Stimulated activated CD4-positive, alpha-beta T cell treated with anti-CD3 and anti-CD28 coated beads, TNF-alpha, amount 100 ng/mL, for 4 hours (primary cell): ENCODE data around the gene TMEM72.

Source experiments
- DNase-seq, 3 experiments: peaks; one replicate each; pipeline ENCODE4 v3.0.0-alpha.2; 2020; ENCODE audit warnings: low read depth in 3 of 3

The TMEM72 gene

DNA sequence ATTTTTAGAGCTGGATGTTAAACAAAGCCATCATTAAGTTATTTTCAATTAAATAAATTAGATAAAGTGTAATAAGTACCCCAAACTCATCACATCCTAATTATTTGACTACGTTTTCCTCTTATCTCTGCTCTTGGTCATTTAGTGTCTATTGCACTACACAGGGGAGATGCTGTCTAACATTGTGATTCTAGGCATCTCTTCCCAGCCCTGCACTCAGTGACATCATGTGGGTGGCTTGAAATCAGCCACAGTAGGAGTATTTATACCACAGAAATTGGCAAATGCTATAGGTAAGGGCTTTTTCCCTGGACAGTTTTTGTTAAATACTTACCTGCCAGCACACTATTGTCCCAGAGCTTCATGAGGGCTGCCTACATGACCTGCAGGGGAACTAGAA lies 21.3 kb upstream of the TMEM72 start:
- DNase-seq = no peak

DNA sequence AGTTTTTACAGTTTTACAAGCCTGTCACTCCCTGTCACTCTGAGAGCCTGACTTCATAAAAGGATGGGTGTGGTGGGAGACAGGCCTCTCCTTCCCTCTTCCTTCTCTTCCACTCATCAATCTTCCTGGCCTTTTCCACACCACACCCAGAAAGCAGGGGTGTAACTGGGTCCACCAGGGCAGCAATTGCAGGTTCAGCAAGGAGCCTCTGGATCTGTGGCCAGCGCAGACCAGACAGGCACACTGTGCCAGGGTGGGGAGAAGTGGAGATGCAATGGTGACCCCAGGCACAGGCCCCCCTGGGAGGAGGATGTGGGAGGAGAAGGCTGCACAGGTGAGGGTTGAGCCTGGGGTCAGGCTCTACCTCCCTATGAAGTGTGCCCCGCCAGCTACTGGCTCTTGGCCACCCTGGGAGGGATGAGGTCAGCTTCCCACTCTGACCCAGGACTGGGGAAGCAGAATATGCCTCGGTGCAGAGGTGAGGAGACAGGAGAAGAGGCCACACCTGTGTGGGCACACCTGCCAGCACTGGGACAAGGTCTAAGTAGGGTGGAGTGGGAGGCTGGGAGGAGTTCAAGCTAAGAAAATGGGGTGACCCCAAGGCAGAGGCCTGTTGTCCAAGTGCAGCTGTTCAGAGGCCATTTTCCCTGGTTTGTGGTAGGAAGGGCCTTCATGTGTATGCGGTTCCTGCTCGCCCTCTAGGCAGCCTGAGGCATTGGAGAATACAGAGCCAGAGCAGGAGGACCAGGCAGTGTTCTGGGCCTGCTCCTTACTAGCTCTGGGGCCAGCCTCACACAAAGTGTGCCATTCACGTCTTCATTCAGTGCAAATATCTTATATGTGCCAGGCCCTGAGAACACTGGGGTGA lies 20.2 kb upstream of the TMEM72 start:
- no peak for DNase-seq

DNA sequence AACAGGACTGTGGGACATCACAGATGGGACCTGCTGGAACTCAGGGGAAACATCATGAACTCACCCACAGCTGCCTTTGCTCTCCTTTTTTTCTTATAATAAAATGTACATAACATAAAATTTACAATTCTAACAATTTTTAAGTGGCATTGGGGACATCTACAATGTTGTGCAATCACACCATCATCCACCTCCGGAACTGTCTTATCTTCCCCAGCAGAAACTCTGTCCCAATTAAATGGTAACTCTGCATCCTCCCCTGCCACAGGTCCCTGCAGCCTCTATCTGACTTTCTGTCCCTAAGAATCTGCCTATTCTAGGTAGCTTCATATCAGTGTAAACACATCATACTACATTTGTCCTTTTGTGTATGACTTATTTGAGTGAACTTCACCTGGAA lies 19.4 kb upstream of the TMEM72 start:
- no peak for DNase-seq

DNA sequence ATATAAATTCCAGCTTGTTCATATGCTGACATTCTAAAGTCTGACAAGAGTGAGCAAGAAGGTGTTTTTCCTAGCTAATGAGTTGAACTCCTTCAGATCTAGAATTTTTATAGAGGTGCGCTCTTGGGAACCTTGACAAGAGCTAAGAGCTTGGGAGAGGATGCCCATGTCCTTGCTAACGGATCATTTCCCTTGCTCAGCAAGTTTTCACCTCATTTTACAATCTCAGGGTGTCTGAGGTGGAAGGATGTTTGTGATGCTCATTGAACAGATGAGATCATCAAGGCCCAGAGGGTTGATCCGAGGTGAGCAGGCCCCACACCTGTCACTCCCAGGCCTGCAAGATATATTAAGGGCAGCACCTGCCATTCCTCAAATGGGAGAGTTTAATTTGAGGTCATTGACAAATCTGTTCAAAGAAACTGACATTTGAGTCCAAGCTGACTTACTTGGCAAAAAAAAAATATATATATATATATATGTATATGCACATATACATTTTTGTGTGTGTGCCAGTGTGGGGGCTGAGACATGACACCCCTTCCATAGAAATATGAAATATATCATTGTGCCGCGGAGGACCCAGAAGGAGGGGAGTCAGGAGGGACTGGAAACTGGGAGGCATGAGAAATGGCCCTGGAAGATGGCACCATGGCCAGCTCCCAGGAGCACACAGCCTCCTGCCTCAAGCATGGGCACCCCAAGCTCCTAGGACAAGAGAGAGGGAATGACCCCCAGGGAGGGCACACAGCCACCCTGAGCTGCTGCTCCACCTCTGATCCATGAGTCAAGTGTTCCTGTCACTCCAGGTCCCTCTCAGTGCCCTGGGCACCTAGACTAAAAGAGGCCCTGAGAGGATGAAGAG lies 17.3 kb upstream of the TMEM72 start:
- DNase-seq = no peak

DNA sequence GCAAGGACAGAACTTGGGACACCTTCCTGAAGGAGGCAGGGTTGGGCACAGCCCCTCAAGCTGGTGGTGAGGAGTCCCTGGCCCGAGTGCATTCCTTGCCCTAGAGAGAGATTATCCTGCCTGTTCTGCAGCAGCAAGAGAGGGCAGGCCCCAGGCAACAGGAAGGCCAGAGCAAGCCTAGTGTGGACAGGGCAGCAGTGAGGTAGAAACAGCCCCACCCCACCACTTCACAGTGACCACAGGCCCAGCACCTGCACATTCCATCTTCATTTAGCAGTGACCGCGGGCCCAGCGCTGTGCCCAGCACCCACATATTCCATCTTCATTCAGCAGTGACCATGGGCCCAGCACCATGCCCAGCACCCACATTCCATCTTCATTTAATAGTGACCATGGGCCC lies 16.4 kb upstream of the TMEM72 start:
- no peak for DNase-seq

DNA sequence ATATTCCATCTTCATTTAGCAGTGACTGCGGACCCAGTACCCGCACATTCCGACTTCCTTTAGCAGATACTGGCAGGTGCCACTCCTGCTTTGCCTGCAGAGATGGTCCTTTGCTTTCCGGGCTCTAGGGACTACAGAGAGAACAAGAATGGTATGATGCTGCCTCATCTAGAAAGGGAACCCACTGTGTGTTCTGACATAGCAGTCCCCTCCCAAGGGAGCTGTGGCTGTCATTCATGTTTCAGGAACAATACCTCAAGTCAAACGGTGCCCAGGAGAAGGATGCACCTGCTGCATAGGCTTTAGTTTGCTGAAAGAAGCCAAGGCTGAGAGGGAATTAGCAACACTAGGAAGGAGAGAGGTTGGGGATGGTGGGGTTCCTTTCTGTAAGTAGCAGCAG lies 15.9 kb upstream of the TMEM72 start:
- no peak for DNase-seq

DNA sequence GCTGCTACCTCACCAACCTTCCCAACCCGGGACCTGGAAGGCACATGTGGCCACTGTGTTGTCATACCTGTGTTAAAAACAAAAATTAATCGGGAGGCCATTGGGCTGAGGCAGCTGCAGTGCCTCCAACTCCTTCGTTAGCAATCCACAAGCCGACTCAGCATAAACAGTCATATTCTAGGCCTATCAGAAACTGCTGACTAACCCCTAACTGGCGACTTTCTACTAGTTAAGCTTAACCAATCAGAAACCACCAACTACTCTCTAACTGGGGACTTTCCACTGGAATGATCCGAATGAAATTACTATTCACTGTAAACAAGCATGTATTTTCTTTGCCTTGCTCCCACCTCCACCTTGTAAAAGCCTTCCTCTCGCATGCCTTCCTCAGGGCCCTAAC lies 14.1 kb upstream of the TMEM72 start:
- no peak for DNase-seq

DNA sequence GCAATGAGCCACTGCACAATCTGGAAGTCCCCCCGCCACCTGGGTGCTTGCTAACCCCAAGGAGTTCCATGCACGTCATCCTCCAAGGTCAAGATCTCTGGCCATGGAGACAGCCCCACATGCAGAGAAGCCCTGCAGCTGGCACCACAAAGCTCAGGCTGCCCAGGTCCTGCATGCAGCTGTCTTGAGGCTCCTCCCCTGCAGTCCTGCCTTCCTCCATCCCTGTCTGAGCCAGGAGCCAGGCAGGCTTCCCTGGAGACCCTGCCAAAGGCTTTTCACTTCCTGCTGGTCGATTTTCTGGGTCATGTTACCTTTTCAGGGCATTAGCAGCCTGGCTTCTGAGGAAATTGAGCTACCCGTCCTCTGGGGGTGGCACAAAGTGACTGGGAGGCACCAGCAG lies 12.5 kb upstream of the TMEM72 start:
- DNase-seq = no peak

DNA sequence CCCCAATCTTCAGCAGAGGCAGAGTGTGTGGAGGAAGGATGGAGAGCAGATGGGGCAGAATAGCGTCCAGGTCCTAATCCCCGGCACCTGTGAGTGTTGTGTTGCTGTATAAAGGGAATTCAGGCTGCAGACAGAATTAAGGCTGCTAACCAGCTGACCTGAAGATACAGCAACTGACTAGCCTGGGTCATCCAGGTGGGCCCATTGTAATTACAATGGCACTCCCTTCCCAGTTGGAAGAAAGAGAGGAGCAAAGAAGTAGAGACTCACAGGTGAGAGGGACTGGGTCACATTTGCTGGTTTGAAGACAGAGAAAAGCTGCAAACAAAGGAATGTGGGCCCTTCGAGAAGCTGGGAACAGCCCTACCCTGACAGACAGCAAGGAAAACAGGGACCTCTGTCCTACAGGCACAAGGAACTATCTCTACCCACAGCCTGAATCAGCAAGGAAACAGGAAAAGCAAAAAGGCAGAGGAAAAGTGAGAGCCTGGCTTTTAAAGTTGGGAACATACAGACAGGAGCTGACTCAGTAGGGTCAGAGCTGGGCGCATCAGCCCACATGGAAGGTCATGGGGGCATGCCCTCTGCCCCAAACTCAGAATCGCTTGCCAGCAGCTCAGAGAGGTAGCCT lies 11.6 kb upstream of the TMEM72 start:
- DNase-seq = no peak

DNA sequence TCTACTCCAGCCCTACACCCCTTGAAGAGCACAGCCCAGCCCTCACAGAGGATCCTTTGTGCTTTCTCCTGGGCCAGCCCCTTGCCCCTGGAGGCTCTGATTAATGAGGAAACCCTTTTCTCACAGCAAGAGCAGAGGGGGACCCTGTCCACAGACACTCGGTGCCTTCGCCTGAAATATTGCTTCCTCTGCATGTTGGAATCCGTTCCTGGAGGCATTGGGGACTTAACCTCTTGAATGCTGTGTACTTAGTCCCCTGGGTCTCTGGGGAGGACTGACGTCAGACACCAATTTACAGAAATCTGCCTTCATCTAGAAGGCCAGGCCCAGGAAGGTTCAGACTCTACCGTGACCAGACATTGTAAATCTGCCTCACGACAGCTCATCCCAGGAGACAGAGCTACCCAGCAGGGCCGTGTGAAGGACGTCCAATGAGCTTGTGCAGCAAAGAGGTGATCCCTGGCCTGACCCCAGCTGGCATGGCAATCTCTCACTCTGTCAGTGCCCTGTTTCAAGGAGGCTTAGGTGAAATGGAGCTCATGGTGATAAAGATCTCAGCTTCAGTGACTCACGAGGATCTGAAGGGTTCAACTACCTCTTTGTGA lies 8.1 kb upstream of the TMEM72 start:
- no peak for DNase-seq

DNA sequence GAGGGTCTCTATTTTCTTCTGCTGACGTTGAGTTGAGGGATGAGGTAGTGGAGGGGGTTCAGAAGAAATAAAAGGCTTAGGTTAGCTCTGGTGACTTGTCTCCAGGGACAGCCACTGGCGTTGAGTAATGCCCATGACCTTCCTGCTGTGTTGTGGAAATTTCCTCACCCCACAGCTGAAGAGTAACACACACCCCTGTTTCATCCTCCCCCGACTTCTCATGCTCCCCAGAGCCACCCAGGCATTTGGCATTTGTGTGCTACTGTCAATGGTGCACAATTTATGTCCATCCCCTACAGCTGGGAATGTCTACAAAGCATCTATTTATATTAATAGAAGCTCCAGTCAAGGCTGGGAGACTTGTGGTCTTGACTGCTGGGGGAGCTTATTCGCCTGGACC lies 4.7 kb upstream of the TMEM72 start:
- no peak for DNase-seq

DNA sequence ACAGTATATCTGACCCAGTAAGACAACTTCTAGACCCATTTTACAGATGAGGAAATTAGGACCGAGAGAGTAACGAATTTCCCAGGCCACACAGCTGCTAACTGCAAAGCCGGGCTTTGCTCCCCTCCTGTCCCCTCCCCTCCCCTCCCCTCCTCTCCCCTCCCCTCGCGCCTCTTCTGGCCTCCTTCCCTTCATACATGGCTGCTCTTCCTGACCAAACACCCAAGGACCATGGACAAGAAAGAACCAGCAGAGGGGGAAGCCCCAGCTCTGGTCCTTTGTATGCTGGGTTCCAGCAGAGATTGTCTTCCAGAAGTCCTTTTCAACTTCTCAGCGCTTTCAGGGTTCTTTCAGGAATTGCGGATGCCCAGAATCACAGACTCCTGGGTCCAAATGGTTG lies 3.6 kb upstream of the TMEM72 start:
- no peak for DNase-seq

DNA sequence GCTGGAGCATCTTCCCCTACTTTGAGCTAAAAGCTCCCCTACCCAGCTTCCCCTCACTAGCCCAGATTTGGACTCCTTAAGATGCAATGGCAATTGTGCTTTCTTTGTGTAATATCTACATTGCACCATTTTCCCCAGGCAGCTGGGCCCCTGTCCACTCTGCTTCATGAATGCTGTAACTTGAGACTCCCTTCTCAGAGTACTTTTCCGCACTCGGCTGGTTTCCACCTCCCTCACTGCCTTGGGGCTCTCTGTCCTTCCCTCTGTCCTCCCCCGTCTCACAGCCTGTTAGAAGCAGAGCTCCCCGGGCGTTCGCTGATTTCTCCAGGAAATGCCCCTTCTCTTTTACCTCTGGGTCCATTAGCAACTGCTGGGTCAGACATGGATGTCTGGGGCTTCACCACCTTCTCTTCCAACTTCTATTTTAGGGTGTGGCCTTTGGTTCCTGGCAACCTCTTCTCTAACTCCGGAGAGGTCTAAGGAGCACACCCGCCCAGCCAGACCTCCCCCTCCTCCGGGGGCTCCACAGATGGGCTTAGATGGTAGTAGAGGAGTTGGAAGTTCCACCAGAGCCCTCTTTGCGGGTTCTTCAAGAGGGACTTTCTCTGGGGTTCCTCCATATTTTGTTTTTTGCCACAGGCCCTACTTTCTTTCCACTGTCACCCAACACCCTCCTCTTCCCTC lies 2.9 kb upstream of the TMEM72 start:
- DNase-seq = no peak

DNA sequence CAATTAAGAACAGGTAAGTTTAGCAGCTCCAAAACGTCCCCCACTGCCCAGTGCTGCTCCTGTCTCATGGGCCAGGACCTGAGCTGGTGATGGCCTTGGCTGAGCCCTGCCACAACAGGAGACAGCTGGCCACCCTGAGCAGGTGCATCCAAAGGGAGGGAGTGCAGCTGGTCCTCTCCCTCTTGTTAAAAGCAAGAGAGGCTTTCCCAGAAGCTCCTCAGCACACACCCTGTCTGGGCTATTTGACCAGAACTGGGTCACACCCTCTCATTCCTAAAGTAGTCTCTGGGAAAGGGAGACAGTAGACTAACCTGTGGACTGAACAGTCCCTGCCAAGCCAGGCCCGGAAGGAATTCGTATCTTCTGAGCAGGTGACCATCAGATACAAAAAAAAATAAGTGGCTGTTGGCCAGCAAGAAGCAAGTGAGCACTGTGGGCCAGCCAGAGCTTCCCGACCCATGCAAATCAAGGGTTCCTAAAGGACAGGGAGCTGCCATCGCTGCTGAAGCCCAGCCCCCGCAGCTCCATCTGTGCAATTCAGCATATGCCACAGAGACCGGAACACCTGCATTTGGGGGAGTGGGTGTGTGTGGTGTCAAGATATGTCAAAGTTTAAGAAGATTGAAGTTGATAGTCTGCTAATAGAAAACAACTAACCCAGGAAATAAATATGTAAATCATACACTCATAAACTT lies 2.1 kb upstream of the TMEM72 start:
- no peak for DNase-seq

DNA sequence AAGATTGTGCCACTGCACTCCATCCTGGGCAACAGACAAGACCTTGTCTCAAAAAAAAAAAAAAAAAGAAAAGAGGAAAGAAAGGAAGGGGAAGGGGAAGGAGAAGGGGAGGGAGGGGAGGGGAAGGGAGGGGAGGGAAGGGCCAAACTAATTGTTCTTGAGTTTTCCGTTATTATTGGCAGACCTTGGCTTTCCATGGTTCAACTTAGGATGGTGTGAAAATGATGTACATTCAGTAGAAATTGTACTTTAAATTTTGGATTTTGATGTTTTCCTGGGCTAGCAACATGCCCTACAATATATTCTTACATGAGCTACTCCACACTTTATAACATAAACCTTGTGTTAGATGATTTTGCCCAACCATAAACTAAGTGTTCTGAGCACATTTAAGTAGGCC lies 1.2 kb upstream of the TMEM72 start:
- DNase-seq = no peak

DNA sequence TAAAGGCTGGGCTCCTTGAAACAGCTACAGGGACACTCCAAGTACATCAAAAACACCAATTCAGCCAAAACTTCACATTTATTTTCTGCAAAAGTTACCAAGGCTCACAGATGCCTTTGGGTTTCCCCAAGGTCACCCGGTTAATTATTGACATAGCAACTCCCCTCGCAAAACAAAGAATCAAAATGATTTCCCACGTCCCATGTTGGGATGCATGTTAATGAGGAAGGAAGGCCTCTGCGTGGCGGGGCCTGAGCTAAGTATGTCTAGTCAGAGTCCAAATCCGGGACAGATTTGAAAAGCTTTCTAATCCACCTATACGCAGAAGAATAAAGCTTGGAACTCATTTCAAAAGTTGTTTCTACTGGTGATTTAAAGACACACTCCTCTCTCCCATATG lies 535 bp upstream of the TMEM72 start:
- DNase-seq = no peak

DNA sequence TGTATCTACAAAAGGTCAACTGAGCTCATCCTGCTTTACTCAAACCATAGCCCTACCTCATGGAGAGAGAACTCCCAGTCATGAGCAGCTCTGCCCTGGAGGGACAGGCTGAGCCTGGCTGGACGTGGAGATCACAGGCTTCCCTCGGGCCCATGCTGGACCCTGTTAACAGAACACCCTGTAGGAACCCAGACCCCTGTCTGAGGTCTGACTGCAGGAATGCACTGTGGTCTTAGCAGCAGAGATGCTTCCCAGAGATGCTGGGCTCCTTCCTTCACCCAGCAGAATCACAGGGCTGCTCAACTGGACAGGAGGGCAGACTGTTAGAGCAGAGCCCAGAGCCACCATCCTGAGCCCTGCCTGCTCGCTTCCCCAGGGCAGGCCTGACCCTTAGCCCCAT lies 814 bp downstream of the TMEM72 start:
- no peak for DNase-seq

DNA sequence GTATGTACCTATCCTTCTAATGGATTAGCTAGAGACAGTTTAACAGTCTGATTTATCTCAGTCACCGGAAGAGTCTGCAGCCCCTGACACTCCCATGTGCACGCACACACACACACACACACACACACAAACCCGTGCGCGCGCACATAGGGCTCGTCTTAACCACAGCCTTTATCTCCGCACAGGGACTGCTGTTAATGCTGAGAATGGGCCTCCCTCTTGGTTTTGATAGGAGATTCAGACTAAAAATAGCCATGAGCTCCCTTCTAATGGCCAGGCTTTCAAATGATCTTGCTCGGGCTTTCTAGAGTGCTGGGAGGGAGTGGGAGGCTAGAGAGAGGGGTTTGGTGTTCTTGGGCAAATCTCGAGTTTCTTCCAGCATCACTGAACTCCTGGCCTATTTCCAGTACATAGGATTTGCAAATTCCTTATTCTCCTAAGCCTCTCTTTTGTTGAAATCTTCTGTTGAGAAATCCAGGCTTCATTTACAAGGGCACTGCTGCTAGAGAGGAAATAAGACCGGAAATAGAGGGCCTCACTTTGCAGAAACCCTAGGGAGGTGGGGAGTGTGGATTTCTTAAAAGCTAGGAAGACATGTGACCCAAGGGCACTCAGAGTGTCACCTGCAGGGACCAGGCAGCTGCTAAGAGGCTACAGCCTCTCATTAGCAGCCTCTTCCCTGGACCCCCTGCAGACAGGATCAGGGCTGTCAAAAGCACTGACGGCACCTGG lies 2.4 kb downstream of the TMEM72 start:
- DNase-seq = no peak

DNA sequence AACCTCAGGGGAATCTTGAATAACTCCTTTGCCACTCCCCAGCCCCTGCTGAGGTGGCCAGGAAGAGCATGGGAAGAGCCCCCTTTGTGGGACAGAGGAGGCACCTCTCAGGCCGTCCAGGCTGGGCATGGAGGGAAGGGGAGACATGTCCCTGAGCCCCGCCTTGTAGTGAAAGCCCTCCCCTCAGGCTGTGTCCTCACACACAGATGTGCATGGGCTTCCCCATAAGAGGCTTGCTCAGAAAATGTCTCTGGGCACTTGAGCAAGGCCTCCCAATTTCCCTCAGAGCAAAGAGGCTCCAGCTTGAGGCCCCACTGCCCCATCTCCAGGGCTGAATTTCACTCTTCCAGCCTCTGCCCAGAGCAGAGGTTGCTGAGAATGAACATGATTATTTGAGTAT lies 3.8 kb downstream of the TMEM72 start:
- DNase-seq = no peak

DNA sequence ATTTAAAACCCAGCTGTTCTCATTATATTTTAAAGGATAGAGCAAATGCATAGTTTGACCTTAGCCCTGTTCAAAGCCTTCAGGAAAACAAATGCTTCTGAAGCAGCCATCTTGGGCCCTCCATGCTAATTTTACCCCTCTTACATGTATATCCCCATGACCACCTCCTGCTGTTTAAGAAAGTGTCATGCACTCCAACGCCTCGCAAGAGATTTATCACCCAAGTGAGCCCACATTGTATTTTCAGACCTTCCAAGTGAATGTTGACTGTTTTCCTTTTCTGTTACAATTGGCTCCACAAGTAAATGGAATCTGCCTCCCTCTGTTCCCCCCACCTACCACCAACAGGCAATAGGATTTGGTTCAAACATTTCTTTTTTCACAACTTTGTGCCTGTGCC lies 5.3 kb downstream of the TMEM72 start:
- no peak for DNase-seq
